ENCODE results near the gene OBSCN.
A peak's percentile ranks its signal among the peaks of the same experiment; 100 is the strongest.
"Not testable (repeated sequence)": the region's sequence is repeated elsewhere in the genome, so short reads cannot be mapped to it uniquely, and the experiment has no call there.

OBSCN gene

GRCh38 chr1:228182296-228183030, 25.4 kb upstream of the OBSCN start:
- no peak overlapping the region for H4K91ac ChIP-seq (ENCODE audit: low read length)
- H3K79me1 ChIP-seq (replicated peaks; ENCODE audit: low read length, poor library complexity, severe bottlenecking) = peaks cover 10% of the 10 kb centered on the region
- H3K27ac ChIP-seq (ENCODE audit: low read length, poor library complexity, severe bottlenecking) = no peak overlapping the region
- H3K36me3 ChIP-seq (ENCODE audit: control insufficient read depth in 1 of 2, insufficient read depth in 2 of 2, low read depth in 1 of 2, low read length in 2 of 2) = peaks cover 0 to 18% of the 10 kb centered on the region in 2 experiments
- H3K14ac ChIP-seq (ENCODE audit: low read length in 2 of 2) = no peak overlapping the region
- no peaks in the 10 kb centered on the region for H3K9me3 ChIP-seq (ENCODE audit: control insufficient read depth, low read length)
- H2BK12ac ChIP-seq (ENCODE audit: low read length in 2 of 2) = no peak overlapping the region
- no peak overlapping the region for H3K4me2 ChIP-seq (ENCODE audit: low read length, poor library complexity, severe bottlenecking)
- H3K27me3 ChIP-seq (ENCODE audit: control insufficient read depth in 1 of 2, insufficient read depth in 1 of 2, low read length in 2 of 2) = no peaks in the 10 kb centered on the region
- H2AK5ac ChIP-seq (ENCODE audit: low read length, severe bottlenecking) = no peak overlapping the region
- no peak overlapping the region for H3K4ac ChIP-seq (ENCODE audit: low read depth in 1 of 2, low read length in 2 of 2)
- WGBS = 96% methylated on average over 21 of the region's 32 CpGs
- no peak overlapping the region for H3K23ac ChIP-seq (ENCODE audit: low read length in 2 of 2)
- H2BK15ac ChIP-seq (ENCODE audit: low read depth, poor library complexity, severe bottlenecking) = no peak overlapping the region
- H2BK5ac ChIP-seq (ENCODE audit: low read depth, low read length, poor library complexity, severe bottlenecking) = no peak overlapping the region
- H2AFZ ChIP-seq (ENCODE audit: low read depth, low read length) = no peak overlapping the region
- H3K4me3 ChIP-seq (ENCODE audit: insufficient read depth in 1 of 2, low read depth in 1 of 2, low read length in 2 of 2) = no peak overlapping the region
- H3K9ac ChIP-seq (ENCODE audit: low read length) = no peak overlapping the region
- DNase-seq = no peak
- H2BK120ac ChIP-seq (ENCODE audit: low read depth, low read length) = no peak overlapping the region
- no peak overlapping the region for H3K18ac ChIP-seq (ENCODE audit: low read depth in 1 of 2, low read length in 2 of 2)
- H4K8ac ChIP-seq (ENCODE audit: low read length) = no peak overlapping the region
- H3K4me1 ChIP-seq (ENCODE audit: control insufficient read depth, insufficient read depth, low read depth, low read length) = no peaks in the 10 kb centered on the region

GRCh38 chr1:228184152-228184551, 23.7 kb upstream of the OBSCN start:
- Histone ChIP-seq H4K8ac (ENCODE audit: low read length) (no peak overlapping the region), H3K4me3 (ENCODE audit: insufficient read depth in 1 of 2, low read depth in 1 of 2, low read length in 2 of 2) (no peak overlapping the region), H3K4me2 (ENCODE audit: low read length, poor library complexity, severe bottlenecking) (no peak overlapping the region), H2BK15ac (ENCODE audit: low read depth, poor library complexity, severe bottlenecking) (no peak overlapping the region), H3K27me3 (ENCODE audit: control insufficient read depth in 1 of 2, insufficient read depth in 1 of 2, low read length in 2 of 2) (no peaks in the 10 kb centered on the region), H3K9me3 (ENCODE audit: control insufficient read depth, low read length) (peaks cover 8% of the 10 kb centered on the region), H3K36me3 (ENCODE audit: control insufficient read depth in 1 of 2, insufficient read depth in 2 of 2, low read depth in 1 of 2, low read length in 2 of 2) (peaks cover 0 to 12% of the 10 kb centered on the region in 2 experiments), H2BK12ac (ENCODE audit: low read length in 2 of 2) (no peak overlapping the region), H3K4ac (ENCODE audit: low read depth in 1 of 2, low read length in 2 of 2) (no peak overlapping the region), H2AFZ (ENCODE audit: low read depth, low read length) (no peak overlapping the region), H3K79me1 (replicated peaks; ENCODE audit: low read length, poor library complexity, severe bottlenecking) (peaks cover 10% of the 10 kb centered on the region), H3K4me1 (ENCODE audit: control insufficient read depth, insufficient read depth, low read depth, low read length) (no peaks in the 10 kb centered on the region), H3K14ac (ENCODE audit: low read length in 2 of 2) (no peak overlapping the region), H2AK5ac (ENCODE audit: low read length, severe bottlenecking) (no peak overlapping the region), H3K23ac (ENCODE audit: low read length in 2 of 2) (peak overlapping the region in 1 of 2 experiments; percentile 89), H2BK120ac (ENCODE audit: low read depth, low read length) (no peak overlapping the region), H4K91ac (ENCODE audit: low read length) (no peak overlapping the region), H3K18ac (ENCODE audit: low read depth in 1 of 2, low read length in 2 of 2) (no peak overlapping the region), H3K9ac (ENCODE audit: low read length) (no peak overlapping the region), H3K27ac (ENCODE audit: low read length, poor library complexity, severe bottlenecking) (no peak overlapping the region), H2BK5ac (ENCODE audit: low read depth, low read length, poor library complexity, severe bottlenecking) (no peak overlapping the region)
- no peak for DNase-seq
- WGBS = 81% methylated on average over 7 of the region's 7 CpGs

- H3K4me1 ChIP-seq (ENCODE audit: control insufficient read depth, insufficient read depth, low read depth, low read length) = no peaks in the 10 kb centered on the region
- H3K9ac ChIP-seq (ENCODE audit: low read length) = no peak overlapping the region
- no peak overlapping the region for H2BK5ac ChIP-seq (ENCODE audit: low read depth, low read length, poor library complexity, severe bottlenecking)
- no peak overlapping the region for H4K91ac ChIP-seq (ENCODE audit: low read length)
- H3K14ac ChIP-seq (ENCODE audit: low read length in 2 of 2) = no peak overlapping the region
- no peak overlapping the region for H2AK5ac ChIP-seq (ENCODE audit: low read length, severe bottlenecking)
- no peak overlapping the region for H3K4me3 ChIP-seq (ENCODE audit: insufficient read depth in 1 of 2, low read depth in 1 of 2, low read length in 2 of 2)
- no peak for DNase-seq
- no peak overlapping the region for H2BK12ac ChIP-seq (ENCODE audit: low read length in 2 of 2)
- no peak overlapping the region for H3K27ac ChIP-seq (ENCODE audit: low read length, poor library complexity, severe bottlenecking)
- H3K4me2 ChIP-seq (ENCODE audit: low read length, poor library complexity, severe bottlenecking) = no peak overlapping the region
- no peaks in the 10 kb centered on the region for H3K27me3 ChIP-seq (ENCODE audit: control insufficient read depth in 1 of 2, insufficient read depth in 1 of 2, low read length in 2 of 2)
- peaks cover 10% of the 10 kb centered on the region for H3K79me1 ChIP-seq (replicated peaks; ENCODE audit: low read length, poor library complexity, severe bottlenecking)
- WGBS = 78% methylated on average over 11 of the region's 11 CpGs
- peaks cover 0 to 12% of the 10 kb centered on the region in 2 experiments for H3K36me3 ChIP-seq (ENCODE audit: control insufficient read depth in 1 of 2, insufficient read depth in 2 of 2, low read depth in 1 of 2, low read length in 2 of 2)
- H4K8ac ChIP-seq (ENCODE audit: low read length) = no peak overlapping the region
- H2BK120ac ChIP-seq (ENCODE audit: low read depth, low read length) = no peak overlapping the region
- no peak overlapping the region for H2AFZ ChIP-seq (ENCODE audit: low read depth, low read length)
- no peak overlapping the region for H3K4ac ChIP-seq (ENCODE audit: low read depth in 1 of 2, low read length in 2 of 2)
- no peak overlapping the region for H3K23ac ChIP-seq (ENCODE audit: low read length in 2 of 2)
- H3K18ac ChIP-seq (ENCODE audit: low read depth in 1 of 2, low read length in 2 of 2) = no peak overlapping the region
- no peak overlapping the region for H2BK15ac ChIP-seq (ENCODE audit: low read depth, poor library complexity, severe bottlenecking)
- peaks cover 8% of the 10 kb centered on the region for H3K9me3 ChIP-seq (ENCODE audit: control insufficient read depth, low read length)
Measured at GRCh38 chr1:228185641-228185965, 22.2 kb upstream of the OBSCN start.

GRCh38 chr1:228188249-228188648, 19.6 kb upstream of the OBSCN start:
- 97% methylated on average over 2 of the region's 2 CpGs for WGBS
- not testable (repeated sequence) for H3K4me2 ChIP-seq (ENCODE audit: low read length, poor library complexity, severe bottlenecking); H3K27me3 ChIP-seq (ENCODE audit: control insufficient read depth in 1 of 2, insufficient read depth in 1 of 2, low read length in 2 of 2); H3K9ac ChIP-seq (ENCODE audit: low read length); H2BK120ac ChIP-seq (ENCODE audit: low read depth, low read length); H3K18ac ChIP-seq (ENCODE audit: low read depth in 1 of 2, low read length in 2 of 2); H3K4me3 ChIP-seq (ENCODE audit: insufficient read depth in 1 of 2, low read depth in 1 of 2, low read length in 2 of 2); H2BK5ac ChIP-seq (ENCODE audit: low read depth, low read length, poor library complexity, severe bottlenecking); H4K91ac ChIP-seq (ENCODE audit: low read length); H3K36me3 ChIP-seq (ENCODE audit: control insufficient read depth in 1 of 2, insufficient read depth in 2 of 2, low read depth in 1 of 2, low read length in 2 of 2); DNase-seq; H3K27ac ChIP-seq (ENCODE audit: low read length, poor library complexity, severe bottlenecking); H4K8ac ChIP-seq (ENCODE audit: low read length); H2AK5ac ChIP-seq (ENCODE audit: low read length, severe bottlenecking); H3K14ac ChIP-seq (ENCODE audit: low read length in 2 of 2); H3K4me1 ChIP-seq (ENCODE audit: control insufficient read depth, insufficient read depth, low read depth, low read length); H2BK15ac ChIP-seq (ENCODE audit: low read depth, poor library complexity, severe bottlenecking); H3K79me1 ChIP-seq (replicated peaks; ENCODE audit: low read length, poor library complexity, severe bottlenecking); H3K9me3 ChIP-seq (ENCODE audit: control insufficient read depth, low read length); H2BK12ac ChIP-seq (ENCODE audit: low read length in 2 of 2); H3K23ac ChIP-seq (ENCODE audit: low read length in 2 of 2); H3K4ac ChIP-seq (ENCODE audit: low read depth in 1 of 2, low read length in 2 of 2); H2AFZ ChIP-seq (ENCODE audit: low read depth, low read length)
